ENCODE data around the gene ZNF384. TPM values are rescaled to one million over a fixed set of nuclear protein-coding genes. Genes with fewer than 3 reads are reported as not detected.

Gene ZNF384
- total RNA-seq, 1 experiment from 2014 or later = 88.0 TPM

- H3K18ac ChIP-seq (ENCODE audit: insufficient read length, low read depth, low read length) = no peak overlapping the region
- no peaks in the 10 kb centered on the region for H3K79me2 ChIP-seq (ENCODE audit: insufficient read depth, low read length)
- no peak overlapping the region for H4K8ac ChIP-seq (replicated peaks; ENCODE audit: insufficient read length, low read depth, low read length)
- Mint-ChIP-seq H3K36me3 (ENCODE audit: insufficient read depth in 1 of 3, low read depth in 3 of 3) (no peaks in the 10 kb centered on the region), H3K9me3 (no peaks in the 10 kb centered on the region), H3K27ac (no peak overlapping the region; a peak in 2 of 7 replicates), H3K4me1 (peaks cover 12 to 15% of the 10 kb centered on the region in 2 experiments), H3K4me3 (no peak overlapping the region), H3K27me3 (ENCODE audit: low read depth) (peaks cover 37% of the 10 kb centered on the region)
- no peaks in the 10 kb centered on the region for H3K79me1 ChIP-seq (ENCODE audit: insufficient read depth, low read depth, low read length, poor library complexity, severe bottlenecking)
- no peak overlapping the region for H3K23ac ChIP-seq (ENCODE audit: insufficient read length, low read depth, low read length)
- no peak overlapping the region for H2AFZ ChIP-seq (ENCODE audit: low read length)
- no peaks in the 10 kb centered on the region for H3K23me2 ChIP-seq (ENCODE audit: insufficient read length, low read depth, low read length, poor library complexity, severe bottlenecking)
- H3K27ac ChIP-seq (ENCODE audit: insufficient read length, low read depth, low read length) = no peak overlapping the region
- H3K4ac ChIP-seq (ENCODE audit: low read depth, low read length) = no peak overlapping the region
- no peak overlapping the region for H4K91ac ChIP-seq (ENCODE audit: insufficient read length, low read depth, low read length)
- no CpG with 5 or more reads among the region's 11 CpGs for WGBS (ENCODE audit: extremely low coverage, insufficient read length, low lambda C conversion rate)
- H2AK5ac ChIP-seq (ENCODE audit: insufficient read length, low read length) = no peak overlapping the region
- DNase-seq = no peak
- no peak overlapping the region for H3K56ac ChIP-seq (ENCODE audit: insufficient read length, low read depth, low read length)
- no peaks in the 10 kb centered on the region for H4K20me1 ChIP-seq (ENCODE audit: control insufficient read depth, insufficient read depth, insufficient read length)
- H3K9ac ChIP-seq (ENCODE audit: extremely low read depth, insufficient read length, low read length) = no peak overlapping the region
- H3K4me2 ChIP-seq (ENCODE audit: insufficient read depth, insufficient read length, low read length) = no peak overlapping the region
- no peak overlapping the region for H3T11ph ChIP-seq (ENCODE audit: low read length)
- no peak overlapping the region for H2BK5ac ChIP-seq (ENCODE audit: insufficient read length, low read length)
- H3K14ac ChIP-seq (ENCODE audit: insufficient read depth, low read length) = no peak overlapping the region
- no peak overlapping the region for H2BK120ac ChIP-seq (ENCODE audit: low read depth, low read length, poor library complexity, severe bottlenecking)
- H2BK15ac ChIP-seq (ENCODE audit: low read depth, low read length) = no peak overlapping the region
- H3K4me1 ChIP-seq (ENCODE audit: insufficient read depth, low read length) = no peaks in the 10 kb centered on the region
- H2BK12ac ChIP-seq (ENCODE audit: insufficient read length, low read depth, low read length) = no peak overlapping the region
- no peak for TF ChIP-seq CTCF (conservative IDR thresholded peaks at IDR 0.05)
- H4K5ac ChIP-seq (ENCODE audit: insufficient read length, low read depth, low read length) = no peak overlapping the region
- no peaks in the 10 kb centered on the region for H3K9me3 ChIP-seq (ENCODE audit: control insufficient read depth, low read depth, low read length)
- no peaks in the 10 kb centered on the region for H3K27me3 ChIP-seq (ENCODE audit: insufficient read depth, low read length)
- no peak overlapping the region for H2BK20ac ChIP-seq (ENCODE audit: low read depth, low read length, poor library complexity, severe bottlenecking)
Measured at GRCh38 chr12:6639151-6639801, 49.9 kb downstream of the ZNF384 start.

All from H9 (cell line).